Activated CD4-positive, alpha-beta T cell treated with anti-CD3 and anti-CD28 coated beads for 4 hours (primary cell): Measurements from ENCODE around the gene TESPA1.
"Not testable (repeated sequence)": the region's sequence is repeated elsewhere in the genome, so short reads cannot be mapped to it uniquely, and the experiment has no call there.

Experiments
- DNase-seq, 2 donors: peaks; one replicate each; pipeline ENCODE4 v3.0.0-alpha.2; 2020

TESPA1 gene

GRCh38 chr12:54984658-54985376 is at the start of gene TESPA1:
TSS of gene TESPA1 (minus strand) at chr12:54984762. CDS start at chr12:54974562, 10,200 bp downstream.
- DNase-seq, result peak; percentile 80 to 84

GRCh38 chr12:55034218-55034617 is 49.7 kb upstream of the TESPA1 start:
- DNase-seq, result no peak

GRCh38 chr12:55025508-55025907 is 40.9 kb upstream of the TESPA1 start:
- DNase-seq, result no peak

- DNase-seq, result no peak
These were observed 40.0 kb upstream of the TESPA1 start for GRCh38 chr12:55024575-55024974.

GRCh38 chr12:55019784-55020183 is 35.2 kb upstream of the TESPA1 start, which contains the start of gene NEUROD4:
TSS of gene NEUROD4 (plus strand) at chr12:55019974. CDS start at chr12:55026440, 6,466 bp downstream.
- no peak for DNase-seq

GRCh38 chr12:55017416-55017925 is 32.9 kb upstream of the TESPA1 start:
- no peak for DNase-seq

GRCh38 chr12:55008944-55009585 is 24.5 kb upstream of the TESPA1 start:
- DNase-seq, result no peak

- DNase-seq, result no peak
These were observed 17.8 kb upstream of the TESPA1 start for GRCh38 chr12:55002355-55002754.

- no peak for DNase-seq
These were observed 16.8 kb upstream of the TESPA1 start for GRCh38 chr12:55001198-55001868.

GRCh38 chr12:54998958-54999510 is 14.5 kb upstream of the TESPA1 start:
- DNase-seq, result no peak

- no peak for DNase-seq
These were observed 13.5 kb upstream of the TESPA1 start for GRCh38 chr12:54997929-54998522.

- no peak for DNase-seq
These were observed 11.6 kb upstream of the TESPA1 start for GRCh38 chr12:54996205-54996604.

- DNase-seq, result peak; percentile 57 to 67
These were observed 8.7 kb upstream of the TESPA1 start for GRCh38 chr12:54993181-54993835.

- DNase-seq, result no peak
These were observed 7.4 kb upstream of the TESPA1 start for GRCh38 chr12:54991991-54992375.

GRCh38 chr12:54991161-54991990 is 6.8 kb upstream of the TESPA1 start:
- DNase-seq, result peak; percentile 49 to 51

- DNase-seq, result no peak
These were observed 5.3 kb upstream of the TESPA1 start for GRCh38 chr12:54989829-54990228.

GRCh38 chr12:54988402-54989054 is 4.0 kb upstream of the TESPA1 start:
- no peak for DNase-seq

- DNase-seq, result no peak
These were observed 3.2 kb upstream of the TESPA1 start for GRCh38 chr12:54987611-54988231.

- not testable (repeated sequence) for DNase-seq
These were observed 2.2 kb upstream of the TESPA1 start for GRCh38 chr12:54986773-54987172.

GRCh38 chr12:54983536-54984101 is 943 bp downstream of the TESPA1 start:
- DNase-seq, result peak; percentile 64 to 65
